GM12878 (cell line): ENCODE results near the gene ADK. TPM values are rescaled to one million over a fixed set of nuclear protein-coding genes. Genes with fewer than 3 reads are reported as not detected.

ENCODE experiments used
- ATAC-seq: fragments of 200-7000 bp; cut with Tn5 transposase; 3 replicates; pipeline ENCODE4 v1.9.1; 2020; ENCODE audit warnings: mild to moderate bottlenecking, moderate library complexity
- BruUV-seq: library from RNA; stranded (reverse); fragments of 400-500 nt; replicated peaks from 2 replicates; lab custom pipeline; 2021; lab: Mats Ljungman, UMichigan
- CTCF ChIA-PET: fragments of 300-600 bp; sonication (Branson Sonifier 250); formaldehyde crosslinking; extraction: SDS; loops from one replicate; lab custom pipeline; 2021; ENCODE audit warnings: inconsistent platforms; lab: Yijun Ruan, JAX
- POLR2A ChIA-PET: fragments of 350-600 bp; formaldehyde crosslinking; extraction: SDS; loops from one replicate; lab custom pipeline; 2021; ENCODE audit warnings: inconsistent platforms; lab: Charles Lee
- RAD21 ChIA-PET: fragments of 300-600 bp; sonication (Branson Sonifier 250); formaldehyde crosslinking; loops from one replicate; lab custom pipeline; 2023; ENCODE audit warnings: antibody characterized with exemption; ENCODE audit not compliant: unreplicated experiment; lab: Charles Lee
- SMC1A ChIA-PET: fragments of 300-600 bp; sonication (Branson Sonifier 250); formaldehyde crosslinking; loops from one replicate; lab custom pipeline; 2023; ENCODE audit not compliant: unreplicated experiment, uncharacterized antibody; lab: Charles Lee
- DNase-seq: peaks from one replicate; pipeline ENCODE4 v3.0.0-alpha.2; 2011; ENCODE audit warnings: low read depth, low spot score
- FAIRE-seq: peaks from 3 replicates; lab custom pipeline; 2011; peaks lifted over from hg19 to GRCh38; lab: Jason Lieb, UNC
- H2AFZ ChIP-seq: 2 replicates; pipeline ENCODE4 v1.6.0; 2011; ENCODE audit warnings: low read depth, low read length, control low read depth; ENCODE audit not compliant: control insufficient read depth
- H3K27ac ChIP-seq: 2 replicates; pipeline ENCODE4 v1.5.1; 2011; ENCODE audit warnings: control low read depth; ENCODE audit not compliant: control insufficient read depth, insufficient read depth
- H3K27me3 ChIP-seq, 2 experiments: replicated peaks in 1 of 2; 2 replicates each; pipeline versions ENCODE4 v1.6.0 to v1.6.1; 2011; ENCODE audit warnings: low read length in 1 of 2; ENCODE audit not compliant: control insufficient read depth in 2 of 2, insufficient read depth in 2 of 2
- H3K36me3 ChIP-seq, 2 experiments: 2 replicates each; pipeline ENCODE4 v1.5.1; 2011; ENCODE audit warnings: low read length in 1 of 2; ENCODE audit not compliant: control insufficient read depth in 2 of 2, insufficient read depth in 2 of 2
- H3K4me1 ChIP-seq: 2 replicates; pipeline ENCODE4 v1.6.1; 2011; ENCODE audit warnings: mild to moderate bottlenecking, low read length, moderate library complexity, mixed read lengths; ENCODE audit not compliant: control insufficient read depth, insufficient read depth
- H3K4me2 ChIP-seq: 2 replicates; pipeline ENCODE4 v1.6.0; 2011; ENCODE audit warnings: control low read depth; ENCODE audit not compliant: control insufficient read depth, insufficient read depth
- H3K4me3 ChIP-seq: fragments of 200-600 bp; sonication (generic); 2 replicates; pipeline ENCODE4 v1.5.1; 2016
- H3K79me2 ChIP-seq: 2 replicates; pipeline ENCODE4 v1.6.0; 2011; ENCODE audit warnings: low read length; ENCODE audit not compliant: control insufficient read depth, insufficient read depth
- H3K9ac ChIP-seq: 2 replicates; pipeline ENCODE4 v1.8.0; 2011; ENCODE audit warnings: low read length, control low read depth, mixed read lengths; ENCODE audit not compliant: control insufficient read depth, insufficient read depth
- H3K9me3 ChIP-seq: replicated peaks from 3 replicates; pipeline ENCODE4 v1.5.1; 2011; ENCODE audit warnings: mild to moderate bottlenecking, low read length; ENCODE audit not compliant: control insufficient read depth, insufficient read depth
- H4K20me1 ChIP-seq: 2 replicates; pipeline ENCODE4 v1.6.0; 2011; ENCODE audit not compliant: control insufficient read depth, insufficient read depth
- ATF7 ChIP-seq: fragments of 450-650 bp; IDR thresholded peaks from 2 replicates; pipeline ENCODE4 v1.6.1; 2016; ENCODE audit warnings: low read depth, mild to moderate bottlenecking
- BRCA1 ChIP-seq: IDR thresholded peaks from 2 replicates; pipeline ENCODE4 v1.6.1; 2011; ENCODE audit warnings: low read depth, low read length, improper control_type of control experiment
- CREB1 ChIP-seq: IDR thresholded peaks from 2 replicates; pipeline ENCODE4 v1.6.1; 2012; ENCODE audit warnings: low read depth, mild to moderate bottlenecking, inconsistent platforms
- HDAC2 ChIP-seq: fragments of 200-600 bp; sonication (generic); IDR thresholded peaks from 2 replicates; pipeline ENCODE4 v1.6.1; 2017
- JUNB ChIP-seq: IDR thresholded peaks from 2 replicates; pipeline ENCODE4 v1.6.1; 2016; ENCODE audit warnings: antibody characterized with exemption, mild to moderate bottlenecking
- MXI1 ChIP-seq: fragments of 150-350 bp; IDR thresholded peaks from 2 replicates; pipeline ENCODE4 v1.6.1; 2011; ENCODE audit warnings: low read depth, mild to moderate bottlenecking, inconsistent platforms, low read length, improper control_type of control experiment
- NFYB ChIP-seq: IDR thresholded peaks from 2 replicates; pipeline ENCODE4 v1.6.1; 2011; ENCODE audit warnings: low read depth, mild to moderate bottlenecking, low read length, improper control_type of control experiment, moderate library complexity; ENCODE audit not compliant: insufficient read depth
- STAT1 ChIP-seq: fragments of 450-650 bp; conservative IDR thresholded peaks from 2 replicates; pipeline ENCODE4 v1.6.1; 2014; ENCODE audit warnings: antibody characterized with exemption, mild to moderate bottlenecking
- ZNF24 ChIP-seq: fragments of 450-650 bp; IDR thresholded peaks from 2 replicates; pipeline ENCODE4 v1.6.1; 2017; ENCODE audit warnings: antibody characterized with exemption, mild to moderate bottlenecking
- WGBS: methylation state at CpG from one replicate; pipeline ENCODE4 v1.1.6; 2016; ENCODE audit warnings: low lambda C conversion rate; ENCODE audit not compliant: insufficient replicate concordance, insufficient coverage; ENCODE audit errors: missing lambda C conversion rate; 5-methylcytosine and 5-hydroxymethylcytosine counted together
- in situ Hi-C: fragments of 300-500 bp; cut with MboI; formaldehyde crosslinking; loops from 9 replicates; pipeline ENCODE4 v1.14.3; 2018; ENCODE audit warnings: mixed read lengths
- intact Hi-C: fragments of 100-400 bp; cut with micrococcal nuclease; formaldehyde crosslinking; loops from one replicate; pipeline ENCODE4 v1.14.2; 2022; ENCODE audit not compliant: unreplicated experiment
- polyA plus RNA-seq, 11 experiments: library from polyadenylated mRNA; depleted of rRNA in 4 of 11; unstranded in 6 of 11; stranded (reverse) in 5 of 11; fragments of >200 nt; fragmentation: Nextera tagmentation in 4 of 11; fragmentation: Illumina TruSeq in 1 of 11; extraction: Ambion mirVana in 4 of 11; extraction: Trizol in 1 of 11; gene quantifications; 1 replicate in 1 of 11; 2 replicates in 10 of 11; pipeline versions ENCODE4 v1.2.1 to v1.2.3, GENCODE V29; 2011 to 2016; ENCODE audit warnings: inconsistent platforms in 2 of 11, missing spikeins in 2 of 11, low read depth in 1 of 11
- total RNA-seq, 4 experiments: library from RNA; depleted of rRNA in 3 of 4; stranded (reverse); fragments of >200 nt in 3 of 4; fragmentation: Illumina TruSeq in 1 of 4; extraction: Trizol in 1 of 4; gene quantifications; 2 replicates each; pipeline versions ENCODE4 v1.2.1 to v1.2.3, GENCODE V29; 2013 to 2021
- TF ChIP-seq, protein P1 (sequence below), 3 experiments: IDR thresholded peaks in 2 of 3; conservative IDR thresholded peaks in 1 of 3; 2 replicates each; pipeline ENCODE4 v1.5.1; 2011; ENCODE audit warnings: low read depth in 3 of 3, low read length in 3 of 3, mild to moderate bottlenecking in 3 of 3, control low read depth in 2 of 3, moderate library complexity in 2 of 3, inconsistent platforms in 1 of 3, mixed read lengths in 1 of 3; ENCODE audit not compliant: control insufficient read depth in 2 of 3, insufficient read depth in 1 of 3; ENCODE audit errors: extremely low read depth in 1 of 3
- TF ChIP-seq, protein P2 (sequence below): fragments of 450-650 bp; IDR thresholded peaks from 2 replicates; pipeline ENCODE4 v1.6.1; 2017; ENCODE audit warnings: borderline replicate concordance
- TF ChIP-seq, protein P3 (sequence below): fragments of 450-650 bp; IDR thresholded peaks from 2 replicates; pipeline ENCODE4 v1.6.1; 2017; ENCODE audit warnings: mild to moderate bottlenecking, low read depth, inconsistent platforms; ENCODE audit not compliant: poor library complexity, severe bottlenecking

Gene ADK
- total and polyA plus RNA-seq, 10 of the 15 experiments (the other 5 are each of a cell fraction or from before 2014, with no cell fraction given): 42.0 to 151 (median 81.6) TPM

DNA sequence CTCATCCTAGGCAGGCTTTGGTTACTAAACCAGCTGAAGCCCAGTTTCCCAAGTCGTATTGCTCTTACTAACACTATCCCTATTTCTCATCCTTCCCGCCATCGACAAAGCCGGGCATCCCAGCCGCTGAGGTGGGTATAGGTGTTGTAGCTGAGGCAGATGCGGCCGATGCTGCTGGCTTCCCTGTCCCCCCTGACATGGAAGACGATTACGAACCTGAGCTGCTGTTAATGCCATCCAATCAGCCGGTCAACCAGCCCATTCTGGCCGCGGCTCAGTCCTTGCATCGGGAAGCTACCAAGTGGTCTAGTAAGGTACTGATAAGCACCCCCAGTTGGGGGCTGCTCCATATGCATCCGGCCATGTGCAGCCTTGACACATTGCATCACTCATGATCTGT, 39.2 kb upstream of the ADK start:
- SMC1A ChIA-PET: interaction anchor here (5.0 kb wide), 1 partner anchor 11 kb away, joined by 23 read pairs; no protein-coding TSS in a partner anchor
- ATAC-seq (no peak), FAIRE-seq (no peak), DNase-seq (no peak)
- POLR2A ChIA-PET: no interaction called here
- RAD21 ChIA-PET: no interaction called here
- no peak overlapping the region for H3K27ac ChIP-seq
- no peaks in the 10 kb centered on the region for H3K4me1 ChIP-seq
- CTCF ChIA-PET: interaction anchor here (1.4 to 1.5 kb wide), 2 partner anchors 9 to 90 kb away, joined by 4 to 5 read pairs; no protein-coding TSS in a partner anchor
- peaks cover 3% of the 10 kb centered on the region; the same call in 1 of the 2 replicates for H4K20me1 ChIP-seq
- in situ Hi-C loops: no loop called here
- BruUV-seq: no TSS peak
- no peaks in the 10 kb centered on the region for H3K9me3 ChIP-seq
- H3K79me2 ChIP-seq: no peaks in the 10 kb centered on the region
- WGBS: 98% methylated on average over 14 of the region's 14 CpGs
- no peak overlapping the region for H3K9ac ChIP-seq
- TF ChIP-seq ZNF24: no peak
- TF ChIP-seq ATF7: no peak
- TF ChIP-seq NFYB: no peak
- H3K4me2 ChIP-seq: no peak overlapping the region
- H3K36me3 ChIP-seq: peaks cover 6 to 36% of the 10 kb centered on the region in 2 experiments
- no peak overlapping the region for H3K4me3 ChIP-seq
- H3K27me3 ChIP-seq: no peaks in the 10 kb centered on the region
- intact Hi-C loops: no loop called here
- no peak overlapping the region for H2AFZ ChIP-seq

DNA sequence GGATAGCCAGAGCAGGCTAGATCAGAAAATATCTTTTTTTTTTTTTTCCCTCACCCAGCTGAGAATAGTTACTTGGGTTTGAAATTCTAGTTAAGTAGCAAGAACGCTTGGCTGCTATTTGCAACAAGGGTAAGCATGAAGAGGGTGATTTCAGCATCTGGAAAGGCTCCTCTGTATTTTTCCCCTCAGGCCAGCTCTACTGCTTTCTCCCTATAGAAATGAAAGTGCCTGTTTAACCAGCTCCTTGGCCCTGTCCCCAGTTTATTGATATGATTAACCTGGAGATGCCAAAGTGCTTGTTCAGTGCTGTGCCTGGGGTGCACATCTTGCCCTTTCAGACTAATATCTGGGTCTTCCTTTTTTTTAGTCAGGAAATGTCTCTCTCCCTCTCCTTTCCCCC, 37.5 kb upstream of the ADK start:
- TF ChIP-seq STAT1 (no peak), JUNB (no peak), HDAC2 (no peak), CREB1 (no peak), BRCA1 (no peak), MXI1 (no peak)
- TF ChIP-seq, protein P1, sequence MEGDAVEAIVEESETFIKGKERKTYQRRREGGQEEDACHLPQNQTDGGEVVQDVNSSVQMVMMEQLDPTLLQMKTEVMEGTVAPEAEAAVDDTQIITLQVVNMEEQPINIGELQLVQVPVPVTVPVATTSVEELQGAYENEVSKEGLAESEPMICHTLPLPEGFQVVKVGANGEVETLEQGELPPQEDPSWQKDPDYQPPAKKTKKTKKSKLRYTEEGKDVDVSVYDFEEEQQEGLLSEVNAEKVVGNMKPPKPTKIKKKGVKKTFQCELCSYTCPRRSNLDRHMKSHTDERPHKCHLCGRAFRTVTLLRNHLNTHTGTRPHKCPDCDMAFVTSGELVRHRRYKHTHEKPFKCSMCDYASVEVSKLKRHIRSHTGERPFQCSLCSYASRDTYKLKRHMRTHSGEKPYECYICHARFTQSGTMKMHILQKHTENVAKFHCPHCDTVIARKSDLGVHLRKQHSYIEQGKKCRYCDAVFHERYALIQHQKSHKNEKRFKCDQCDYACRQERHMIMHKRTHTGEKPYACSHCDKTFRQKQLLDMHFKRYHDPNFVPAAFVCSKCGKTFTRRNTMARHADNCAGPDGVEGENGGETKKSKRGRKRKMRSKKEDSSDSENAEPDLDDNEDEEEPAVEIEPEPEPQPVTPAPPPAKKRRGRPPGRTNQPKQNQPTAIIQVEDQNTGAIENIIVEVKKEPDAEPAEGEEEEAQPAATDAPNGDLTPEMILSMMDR (IDR thresholded peaks at IDR 0.05 in 2 of 3, conservative IDR thresholded peaks at IDR 0.05 in 1 of 3; ENCODE audit: control insufficient read depth in 2 of 3, extremely low read depth in 1 of 3, insufficient read depth in 1 of 3, low read depth in 3 of 3, low read length in 3 of 3): no peak
- TF ChIP-seq, protein P2, sequence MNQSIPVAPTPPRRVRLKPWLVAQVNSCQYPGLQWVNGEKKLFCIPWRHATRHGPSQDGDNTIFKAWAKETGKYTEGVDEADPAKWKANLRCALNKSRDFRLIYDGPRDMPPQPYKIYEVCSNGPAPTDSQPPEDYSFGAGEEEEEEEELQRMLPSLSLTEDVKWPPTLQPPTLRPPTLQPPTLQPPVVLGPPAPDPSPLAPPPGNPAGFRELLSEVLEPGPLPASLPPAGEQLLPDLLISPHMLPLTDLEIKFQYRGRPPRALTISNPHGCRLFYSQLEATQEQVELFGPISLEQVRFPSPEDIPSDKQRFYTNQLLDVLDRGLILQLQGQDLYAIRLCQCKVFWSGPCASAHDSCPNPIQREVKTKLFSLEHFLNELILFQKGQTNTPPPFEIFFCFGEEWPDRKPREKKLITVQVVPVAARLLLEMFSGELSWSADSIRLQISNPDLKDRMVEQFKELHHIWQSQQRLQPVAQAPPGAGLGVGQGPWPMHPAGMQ: no peak
- TF ChIP-seq, protein P3, sequence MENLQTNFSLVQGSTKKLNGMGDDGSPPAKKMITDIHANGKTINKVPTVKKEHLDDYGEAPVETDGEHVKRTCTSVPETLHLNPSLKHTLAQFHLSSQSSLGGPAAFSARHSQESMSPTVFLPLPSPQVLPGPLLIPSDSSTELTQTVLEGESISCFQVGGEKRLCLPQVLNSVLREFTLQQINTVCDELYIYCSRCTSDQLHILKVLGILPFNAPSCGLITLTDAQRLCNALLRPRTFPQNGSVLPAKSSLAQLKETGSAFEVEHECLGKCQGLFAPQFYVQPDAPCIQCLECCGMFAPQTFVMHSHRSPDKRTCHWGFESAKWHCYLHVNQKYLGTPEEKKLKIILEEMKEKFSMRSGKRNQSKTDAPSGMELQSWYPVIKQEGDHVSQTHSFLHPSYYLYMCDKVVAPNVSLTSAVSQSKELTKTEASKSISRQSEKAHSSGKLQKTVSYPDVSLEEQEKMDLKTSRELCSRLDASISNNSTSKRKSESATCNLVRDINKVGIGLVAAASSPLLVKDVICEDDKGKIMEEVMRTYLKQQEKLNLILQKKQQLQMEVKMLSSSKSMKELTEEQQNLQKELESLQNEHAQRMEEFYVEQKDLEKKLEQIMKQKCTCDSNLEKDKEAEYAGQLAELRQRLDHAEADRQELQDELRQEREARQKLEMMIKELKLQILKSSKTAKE: no peak
- TF ChIP-seq, all 136 proteins: peak for 0

More for the DNA sequence above, 37.5 kb upstream of the ADK start:
- no peak overlapping the region for H3K27ac ChIP-seq
- ChIA-PET RAD21 (no interaction called here), POLR2A (no interaction called here), SMC1A (interaction anchor here (0.8 to 1.3 kb wide), 2 partner anchors 10 to 98 kb away, joined by 3 to 4 read pairs; no protein-coding TSS in a partner anchor), CTCF (interaction anchor here (0.6 to 1.9 kb wide), 7 partner anchors 9 to 996 kb away, joined by 3 to 5 read pairs (median 3); a partner anchor contains a TSS)
- no peaks in the 10 kb centered on the region for H3K27me3 ChIP-seq
- no peak overlapping the region for H3K9ac ChIP-seq
- H3K79me2 ChIP-seq: no peaks in the 10 kb centered on the region
- ATAC-seq (no peak), DNase-seq (no peak), FAIRE-seq (no peak)
- peaks cover 3% of the 10 kb centered on the region; the same call in 1 of the 2 replicates for H4K20me1 ChIP-seq
- intact Hi-C loops: no loop called here
- no peak overlapping the region for H2AFZ ChIP-seq
- peaks cover 8 to 35% of the 10 kb centered on the region in 2 experiments for H3K36me3 ChIP-seq
- 100% methylated on average over 1 of the region's 1 CpG for WGBS
- no peak overlapping the region for H3K4me2 ChIP-seq
- H3K9me3 ChIP-seq: no peaks in the 10 kb centered on the region
- BruUV-seq: no TSS peak
- in situ Hi-C loops: no loop called here
- no peak overlapping the region for H3K4me3 ChIP-seq
- peaks cover 10% of the 10 kb centered on the region for H3K4me1 ChIP-seq
